Glomerular visceral epithelial cell (primary cell): ENCODE data around the gene ATR.
"Not testable (repeated sequence)": the region's sequence is repeated elsewhere in the genome, so short reads cannot be mapped to it uniquely, and the experiment has no call there.

ENCODE experiments used
- DNase-seq: peaks from one replicate; pipeline ENCODE4 v3.0.0-alpha.2; 2016; ENCODE audit errors: extremely low spot score

The ATR gene

DNA sequence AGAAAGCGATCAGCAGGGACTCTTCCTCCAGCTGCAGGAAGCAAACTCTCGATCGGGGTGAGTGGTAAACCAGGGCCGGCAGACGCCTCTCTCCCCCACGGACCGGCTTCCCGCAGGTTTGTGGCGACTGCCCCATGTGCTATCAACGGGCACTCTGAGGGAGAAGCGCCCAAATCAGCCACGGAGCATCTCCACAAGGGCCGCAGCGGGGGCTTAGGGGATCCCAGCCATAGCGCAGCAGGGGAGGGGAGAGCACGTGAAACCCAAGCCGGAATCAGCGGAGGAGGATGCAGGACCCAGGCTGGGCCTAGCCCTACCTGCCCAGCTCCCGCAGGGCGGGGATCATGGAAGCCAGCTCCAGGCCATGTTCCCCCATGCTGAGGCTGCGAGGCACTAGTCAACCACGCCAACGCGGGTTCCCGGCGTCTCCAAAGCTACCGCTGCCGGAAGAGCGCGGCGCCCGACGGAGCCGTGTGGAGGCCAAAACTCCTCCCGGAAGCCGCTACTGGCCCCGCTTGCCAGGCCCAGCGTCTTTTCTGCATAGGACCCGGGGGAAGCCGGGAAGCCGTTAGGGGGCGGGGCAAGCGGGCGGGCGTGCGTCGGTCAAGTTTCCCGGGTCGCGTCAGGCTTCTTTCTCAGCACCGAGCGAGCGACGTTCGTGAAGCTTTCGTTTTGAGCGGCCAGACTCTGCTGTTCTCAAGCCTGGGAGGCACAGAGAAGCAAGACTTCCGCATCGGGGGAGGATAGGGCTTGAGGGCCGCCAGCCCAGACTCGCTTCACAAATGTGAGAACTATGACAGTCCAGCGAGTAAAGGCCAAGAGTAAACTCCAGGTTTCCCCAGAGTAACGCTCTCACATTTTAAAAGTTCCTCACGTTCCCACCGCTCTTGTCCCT, at the start of gene ATR:
ATR (minus strand) TSS at position 405 of the 895 bp plus-strand sequence; CDS start at position 376, 29 bp downstream.
- DNase-seq: peak; percentile 97

DNA sequence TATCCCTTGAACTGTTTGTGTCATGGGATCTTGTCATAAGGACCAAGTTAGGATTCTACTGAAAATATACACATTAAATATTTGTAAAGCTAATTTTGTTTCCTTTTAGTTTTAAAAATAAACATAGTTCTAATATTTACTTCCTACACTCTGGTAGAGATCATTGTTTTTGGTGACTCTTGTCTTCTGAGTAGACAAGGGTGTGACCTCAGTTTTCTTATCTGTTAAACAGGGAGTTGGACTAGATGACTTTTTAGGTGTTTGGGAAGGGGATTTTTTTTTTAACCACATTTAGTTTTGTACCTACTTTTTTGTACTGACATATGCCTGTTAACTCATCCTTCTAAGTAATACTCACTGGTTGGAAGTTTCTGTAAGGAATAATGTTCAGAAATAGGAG, 48.4 kb upstream of the ATR start:
- no peak for DNase-seq

DNA sequence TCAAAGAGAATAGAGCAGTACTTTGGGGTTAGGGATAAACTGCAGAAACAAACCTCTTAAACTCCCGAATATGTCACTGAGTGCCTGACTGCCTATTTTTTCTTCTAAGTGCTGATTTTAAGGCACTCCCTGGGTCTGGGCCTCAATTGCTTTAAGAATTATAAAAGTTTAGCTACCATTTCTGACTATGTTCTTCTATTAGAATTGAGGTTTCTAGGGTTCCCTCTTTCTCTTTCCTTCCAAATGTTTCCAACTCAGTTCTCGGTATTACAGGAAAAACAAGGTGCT, 46.6 kb upstream of the ATR start:
- no peak for DNase-seq

DNA sequence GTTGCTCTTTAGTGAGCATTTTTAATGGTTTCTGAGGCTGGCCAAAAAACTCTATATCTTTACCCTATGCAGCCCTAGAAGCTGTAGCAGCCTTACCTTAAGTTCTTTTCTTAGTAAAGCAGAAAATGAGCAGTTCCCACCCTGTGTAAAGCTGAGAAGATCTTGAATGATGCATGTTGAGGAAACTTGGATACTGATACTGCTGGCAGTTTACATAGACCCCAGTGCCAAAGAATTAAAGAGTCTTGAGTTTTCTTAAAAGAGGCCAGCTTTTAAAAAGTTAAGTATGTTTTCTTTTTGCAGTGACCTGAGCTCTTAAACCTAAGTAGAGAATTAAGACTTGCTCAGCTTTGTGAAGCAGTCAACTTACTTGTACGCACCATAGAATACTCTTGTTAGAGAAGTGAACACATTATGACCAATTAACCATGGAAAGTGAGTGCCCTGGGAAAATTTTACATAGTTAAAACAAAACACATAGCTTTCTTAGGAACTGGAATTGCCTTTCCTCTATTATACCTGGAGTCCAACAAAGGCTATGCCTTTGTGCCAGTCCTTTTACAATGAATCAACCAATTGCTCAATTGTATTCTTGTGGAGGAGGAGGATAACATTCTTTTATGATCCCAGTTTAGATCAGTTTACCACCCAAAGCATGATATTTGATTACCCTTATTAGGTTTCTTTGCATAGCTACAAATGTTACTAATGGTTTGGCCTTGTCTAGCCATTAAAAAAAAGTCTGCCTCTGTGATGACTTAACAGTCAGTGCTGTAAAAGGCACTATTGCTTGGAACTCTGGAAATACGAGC, 46.0 kb upstream of the ATR start:
- no peak for DNase-seq

DNA sequence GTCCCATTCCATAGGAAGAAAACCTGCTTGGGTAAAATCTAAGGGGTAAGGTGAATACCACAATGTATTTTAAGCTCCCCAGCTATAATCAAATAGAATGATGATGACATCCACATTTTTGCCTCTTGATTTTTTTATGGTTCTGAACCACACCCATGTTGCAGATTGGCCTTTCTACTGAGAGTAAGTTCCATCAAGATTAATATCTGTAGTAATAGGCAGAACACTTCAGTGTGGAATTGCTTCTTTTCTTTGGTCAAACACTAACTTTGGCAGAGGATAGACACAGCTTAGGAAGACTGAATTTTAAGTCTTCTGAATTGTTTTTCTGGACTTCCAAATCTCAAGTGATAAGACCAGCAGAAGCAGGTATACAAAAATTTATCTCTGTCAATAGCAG, 44.7 kb upstream of the ATR start:
- DNase-seq: no peak

DNA sequence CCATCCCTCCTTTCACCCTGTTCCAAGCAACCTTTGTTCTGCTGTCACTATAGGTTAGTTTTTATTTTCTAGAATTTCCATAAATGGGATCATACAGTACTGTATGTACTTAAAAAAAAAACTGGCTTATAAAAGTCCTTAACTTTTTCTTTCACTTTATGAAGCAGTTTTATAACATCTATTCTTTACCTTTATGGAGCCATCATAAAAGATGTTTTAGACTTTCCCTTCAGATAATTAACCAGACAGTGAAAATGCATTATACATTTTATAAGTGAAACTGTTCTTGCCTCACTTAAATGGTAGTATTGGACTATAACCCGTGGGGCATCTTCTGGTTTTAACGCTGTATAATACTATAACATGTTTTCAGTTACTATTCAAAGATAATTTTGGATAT, 43.9 kb upstream of the ATR start:
- DNase-seq: no peak

DNA sequence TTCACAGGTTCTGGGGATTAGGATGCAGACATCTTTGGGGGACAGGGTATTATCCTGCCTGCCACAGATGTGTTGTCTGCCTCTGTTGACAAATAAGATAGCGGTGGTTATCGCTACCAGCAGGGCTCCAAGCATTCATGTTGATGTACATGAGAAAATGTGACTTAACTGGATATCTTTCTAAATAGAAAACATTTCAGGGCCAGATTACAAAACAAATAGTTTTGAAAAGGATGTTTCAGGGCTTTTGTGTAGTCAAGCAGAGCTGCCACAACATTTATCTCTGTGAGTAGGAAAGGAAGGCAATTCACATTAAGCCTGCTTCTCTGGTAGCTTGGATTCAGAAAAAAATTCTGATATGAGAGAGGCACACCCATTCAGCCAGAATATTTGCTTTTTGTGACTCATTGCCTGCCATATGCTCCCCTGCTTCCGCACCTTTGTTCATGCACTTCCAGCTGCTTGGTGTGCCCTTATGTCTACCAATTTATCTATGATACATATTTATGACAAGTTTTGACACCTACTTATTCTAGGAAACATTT, 40.5 kb upstream of the ATR start:
- DNase-seq: no peak

DNA sequence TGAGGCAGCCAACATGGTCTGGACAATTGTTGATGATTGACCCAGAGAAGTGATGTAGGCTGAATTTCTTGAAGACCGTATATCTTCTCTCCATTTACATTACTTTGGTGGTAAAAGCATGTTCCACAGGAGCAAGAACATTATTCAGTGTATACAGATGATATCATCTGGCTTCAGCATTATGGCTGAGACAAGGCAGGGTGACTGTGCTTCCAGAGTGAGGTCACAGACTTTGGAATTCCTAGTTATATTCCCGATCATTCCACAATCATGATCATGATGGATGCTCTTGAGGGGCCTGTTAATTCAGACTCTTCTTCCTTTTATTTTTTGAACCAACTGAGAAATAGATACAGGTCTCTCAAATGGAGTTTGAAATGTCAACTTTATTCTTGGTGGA, 36.6 kb upstream of the ATR start:
- no peak for DNase-seq

DNA sequence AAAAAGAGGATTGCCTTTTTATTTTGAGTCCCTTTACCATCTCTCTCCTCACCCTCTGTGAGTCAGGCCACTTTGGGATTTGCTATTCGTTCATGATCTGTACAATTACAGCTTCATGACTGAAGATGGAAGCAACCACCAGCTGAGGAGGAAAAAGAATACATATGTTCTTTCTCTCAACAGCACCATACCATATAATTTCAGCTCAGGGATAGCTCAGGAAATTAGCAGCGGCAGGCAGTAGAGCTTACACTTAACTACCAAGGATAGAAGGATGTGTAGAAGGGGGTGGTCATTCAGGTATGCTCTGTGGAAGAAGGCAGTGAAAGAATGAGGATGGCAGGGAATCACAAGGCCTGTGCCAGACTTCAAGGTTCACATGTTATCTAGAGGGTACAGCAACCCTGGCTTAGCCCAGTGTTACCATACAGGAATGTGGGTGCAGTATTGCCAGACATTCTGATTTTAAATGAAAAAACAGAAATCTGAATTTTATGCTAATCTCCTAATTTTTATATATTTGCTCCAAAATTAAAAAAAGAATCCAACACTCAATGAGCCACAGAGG, 35.6 kb upstream of the ATR start:
- no peak for DNase-seq

DNA sequence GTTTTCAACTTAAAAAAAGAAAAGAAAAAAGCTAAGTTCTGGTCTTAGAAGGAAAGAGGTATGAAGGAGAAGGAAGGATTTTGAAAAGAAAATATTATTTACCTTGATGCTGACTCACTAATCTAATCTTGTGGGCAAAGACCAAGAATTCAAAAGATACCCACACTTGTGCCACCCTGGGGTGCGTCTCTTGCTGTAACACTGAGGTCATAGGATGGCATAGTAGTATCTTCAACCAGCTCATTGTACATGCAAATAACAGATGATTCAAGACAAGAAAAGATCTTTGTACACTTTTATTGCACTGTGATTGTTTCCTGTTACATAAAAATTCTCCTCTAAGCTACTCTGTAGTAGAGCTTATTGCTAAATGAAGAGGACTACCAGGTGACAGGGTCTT, 35.0 kb upstream of the ATR start:
- DNase-seq: peak; percentile 51

DNA sequence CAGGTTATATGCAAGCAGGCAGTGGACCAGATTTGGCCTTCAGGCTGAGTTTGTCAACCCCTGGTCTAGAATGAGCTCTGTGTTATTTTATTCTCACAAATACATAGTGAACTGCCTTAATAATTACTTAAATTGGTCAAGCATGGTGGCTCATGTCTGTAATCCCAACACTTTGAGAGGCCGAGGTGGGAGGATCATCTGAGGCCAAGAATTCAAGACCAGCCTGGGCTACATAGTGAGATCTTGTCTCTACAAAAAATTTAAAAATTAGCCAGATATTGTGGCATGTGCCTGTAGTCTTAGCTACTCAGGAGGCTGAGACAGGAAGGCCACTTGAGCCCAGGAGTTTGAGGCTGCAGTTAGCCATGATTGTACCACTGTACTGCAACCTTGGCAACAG, 32.7 kb upstream of the ATR start:
- DNase-seq: no peak

DNA sequence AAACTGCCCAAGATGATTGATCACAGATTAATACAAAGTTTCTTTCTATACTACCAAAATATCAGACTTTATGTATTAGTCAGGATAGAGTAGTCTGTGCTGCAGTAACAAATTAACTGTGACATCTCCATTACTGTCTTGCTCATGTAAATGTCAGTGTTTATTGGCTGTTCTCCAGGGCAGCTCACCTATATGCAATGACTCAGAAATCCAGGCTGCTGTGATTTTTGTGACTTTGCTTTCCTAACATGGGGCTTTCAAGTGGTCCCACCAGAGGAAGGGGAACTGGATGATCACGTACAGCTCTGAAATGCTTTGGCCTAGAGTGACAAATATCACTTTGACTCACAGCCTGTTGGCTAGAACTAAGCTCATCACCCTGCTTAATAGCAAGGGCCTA, 30.6 kb upstream of the ATR start:
- no peak for DNase-seq

DNA sequence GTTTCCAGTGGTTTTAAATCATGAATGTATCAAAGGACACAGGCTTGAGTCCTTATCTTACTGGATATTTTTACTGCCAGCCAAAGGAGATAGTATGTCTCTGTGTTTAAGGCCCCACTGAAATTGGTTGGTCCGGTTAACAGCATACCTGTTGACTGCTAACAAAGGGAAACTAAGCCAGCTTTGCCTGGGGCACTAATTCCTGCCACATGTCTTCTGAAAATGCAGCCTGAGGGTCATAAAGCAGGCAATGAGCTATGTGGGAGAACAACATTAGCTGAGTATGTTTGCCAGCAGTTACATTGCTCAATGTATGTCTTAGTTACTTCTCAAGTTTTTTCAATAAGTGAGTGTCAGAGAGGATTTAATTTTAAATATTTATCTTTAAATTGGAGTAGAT, 30.1 kb upstream of the ATR start:
- no peak for DNase-seq

DNA sequence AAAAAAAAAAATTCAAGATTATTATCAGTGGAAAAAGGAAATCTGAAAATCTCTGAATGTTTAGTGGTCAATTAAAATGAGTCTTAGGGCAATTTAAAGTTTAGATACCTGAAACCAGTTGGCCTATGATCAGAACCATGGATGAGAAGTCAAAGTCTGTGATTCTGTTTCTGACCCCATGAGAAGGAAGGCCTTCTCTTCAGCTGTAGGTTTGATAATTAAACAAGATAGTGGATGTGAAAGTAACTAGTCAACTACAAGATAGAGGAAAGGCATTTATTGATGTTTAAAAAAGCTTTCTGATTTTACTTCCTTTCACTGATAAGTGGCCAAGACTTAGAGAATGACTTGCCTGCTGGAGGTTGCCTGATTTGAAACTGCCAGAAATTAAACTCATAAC, 26.4 kb upstream of the ATR start:
- DNase-seq: no peak

DNA sequence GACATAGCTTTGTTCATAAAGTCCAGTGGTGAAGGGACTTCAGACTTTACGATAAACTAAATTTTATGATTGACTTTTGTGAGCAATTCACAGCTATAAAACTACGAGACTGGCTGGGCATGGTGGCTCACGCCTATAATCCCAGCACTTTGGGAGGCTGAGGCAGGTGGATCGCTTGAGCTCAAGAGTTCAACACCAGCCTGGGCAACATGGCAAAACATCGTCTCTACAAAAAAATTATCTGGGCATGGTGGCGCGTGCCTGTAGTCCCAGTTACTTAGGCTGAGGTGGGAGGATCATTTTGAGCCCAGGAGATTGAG, 24.8 kb upstream of the ATR start:
- not testable (repeated sequence) for DNase-seq

DNA sequence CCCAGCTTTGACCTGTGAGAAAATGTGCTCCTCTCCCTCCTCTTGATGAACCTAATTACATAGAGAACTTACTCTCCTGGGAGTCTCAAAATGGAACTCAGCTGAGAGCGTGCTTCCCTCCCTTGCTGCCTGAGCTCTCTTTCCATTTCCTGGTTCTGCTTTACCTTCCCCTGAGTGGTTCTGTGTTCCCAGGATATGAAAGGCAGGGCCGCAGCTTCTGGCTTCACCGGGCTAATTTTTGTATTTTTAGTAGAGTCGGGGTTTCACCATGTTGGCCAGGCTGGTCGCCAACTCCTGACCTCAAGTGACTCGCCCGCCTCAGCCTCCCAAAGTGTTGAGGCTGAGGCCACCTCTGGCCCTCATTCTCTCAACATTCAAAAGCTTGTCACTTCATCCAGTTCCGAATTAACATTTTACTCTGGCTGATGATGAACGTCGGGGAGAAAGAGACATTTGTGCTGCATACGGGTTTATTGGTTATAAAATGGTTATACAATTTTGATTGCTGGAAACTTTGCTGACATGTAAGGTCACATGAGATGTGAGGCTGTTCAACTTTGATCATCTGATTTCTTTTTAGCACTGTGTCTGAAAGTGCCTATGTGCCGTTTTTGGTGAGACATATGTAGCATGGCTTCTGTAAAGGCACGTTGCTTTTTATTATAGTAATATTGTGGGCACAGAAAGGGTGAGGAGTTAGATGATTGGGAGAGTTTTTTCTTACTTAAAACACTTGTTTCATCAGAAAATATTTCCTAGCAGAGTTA, 24.3 kb upstream of the ATR start:
- DNase-seq: peak; percentile 33

DNA sequence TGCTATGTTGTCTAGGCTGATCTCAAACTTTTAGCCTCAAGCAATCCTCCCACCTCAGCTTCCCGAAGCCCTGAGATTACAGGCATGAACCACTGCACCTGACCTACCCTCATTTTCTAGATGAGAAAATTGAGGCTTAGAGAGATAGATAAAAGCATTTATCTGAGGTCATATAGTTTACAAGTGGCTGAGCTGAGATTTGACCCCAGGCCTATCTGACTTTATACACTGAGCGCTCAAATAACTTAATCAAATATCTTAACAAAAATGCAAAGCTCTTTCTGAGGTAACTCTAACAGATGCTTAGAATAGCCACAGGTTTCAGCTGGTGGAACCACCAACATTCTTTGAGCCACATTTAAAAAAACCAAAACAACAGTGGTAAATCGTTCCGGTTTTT, 23.2 kb upstream of the ATR start:
- no peak for DNase-seq

DNA sequence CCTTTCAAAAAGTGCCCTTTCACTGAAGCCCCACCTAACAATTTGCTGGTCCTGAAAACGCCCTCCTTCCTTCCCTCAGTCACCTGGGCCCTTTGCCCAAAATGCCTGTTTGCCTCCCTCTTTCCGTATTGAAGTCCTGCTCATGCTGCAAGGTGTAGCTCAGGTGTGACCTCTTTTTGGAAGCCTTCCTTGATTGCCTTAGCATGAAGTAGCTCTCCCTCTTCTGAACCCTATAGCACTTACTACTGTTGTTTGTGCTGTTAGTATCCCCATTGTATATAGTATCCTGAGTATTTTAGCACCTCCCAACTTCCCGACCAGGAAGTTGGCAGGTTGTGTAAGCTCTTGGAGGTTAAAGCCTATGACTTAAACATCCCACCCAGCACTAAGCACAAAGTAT, 19.4 kb upstream of the ATR start:
- no peak for DNase-seq

DNA sequence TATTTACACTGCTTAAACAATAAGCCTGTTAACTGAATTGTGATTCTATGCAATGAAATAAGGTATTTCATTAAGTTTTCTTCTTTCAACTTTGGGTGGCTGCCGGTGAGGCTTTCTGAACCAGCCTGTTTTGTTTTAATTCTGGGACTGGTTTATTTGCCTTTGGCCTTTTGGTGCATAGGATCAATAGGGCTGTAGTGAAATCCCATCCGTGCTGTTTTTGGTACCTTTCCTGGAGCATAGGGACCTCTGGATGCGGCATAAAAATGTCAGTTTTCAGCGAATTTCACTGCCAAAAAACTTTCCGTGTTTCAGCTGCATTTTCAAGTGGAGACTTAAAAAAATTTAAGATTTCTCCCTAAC, 18.2 kb upstream of the ATR start:
- DNase-seq: no peak

DNA sequence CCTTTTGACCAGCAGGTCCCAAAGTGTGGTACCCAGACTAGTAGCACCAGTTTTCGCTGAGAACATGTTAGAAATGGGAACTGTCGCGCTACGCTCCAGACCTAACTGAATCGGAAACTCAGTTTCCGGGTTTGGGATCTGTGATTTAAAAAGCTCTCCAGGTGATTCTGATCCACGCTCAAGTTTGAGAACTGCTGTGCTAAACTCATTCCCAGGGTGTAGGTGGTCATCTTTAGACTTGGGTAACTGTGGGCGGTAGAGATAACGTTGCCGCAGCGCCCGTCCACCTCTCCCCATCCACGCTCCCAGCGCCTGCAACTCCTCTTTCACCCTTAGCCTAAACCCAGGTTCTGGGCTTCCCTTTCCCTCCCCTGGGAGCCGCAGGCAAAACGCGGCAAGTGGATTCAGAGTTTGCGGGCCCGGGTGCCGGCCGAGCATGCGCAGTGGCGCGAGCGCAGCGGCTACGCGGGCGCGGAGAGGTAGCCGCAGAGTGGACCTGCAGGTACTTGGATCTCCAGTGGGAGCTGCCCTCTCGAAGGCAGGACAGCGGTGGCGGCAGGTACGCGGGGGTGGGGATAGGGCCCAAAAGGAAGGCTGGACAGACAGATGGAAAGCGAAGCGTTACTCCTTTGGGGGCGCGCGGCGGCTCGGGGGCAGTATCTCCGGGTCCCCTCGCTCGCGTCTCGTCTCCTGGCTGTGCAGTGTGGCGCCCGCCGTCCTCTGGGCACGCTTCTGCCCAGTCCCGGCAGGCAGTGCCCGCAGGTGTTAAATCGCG, 17.6 kb upstream of the ATR start, which contains the start of gene PLS1:
PLS1 (plus strand) TSS at position 443 of the 775 bp plus-strand sequence. CDS start 67,845 bp downstream, outside the sequence.
- peak; percentile 93 for DNase-seq

DNA sequence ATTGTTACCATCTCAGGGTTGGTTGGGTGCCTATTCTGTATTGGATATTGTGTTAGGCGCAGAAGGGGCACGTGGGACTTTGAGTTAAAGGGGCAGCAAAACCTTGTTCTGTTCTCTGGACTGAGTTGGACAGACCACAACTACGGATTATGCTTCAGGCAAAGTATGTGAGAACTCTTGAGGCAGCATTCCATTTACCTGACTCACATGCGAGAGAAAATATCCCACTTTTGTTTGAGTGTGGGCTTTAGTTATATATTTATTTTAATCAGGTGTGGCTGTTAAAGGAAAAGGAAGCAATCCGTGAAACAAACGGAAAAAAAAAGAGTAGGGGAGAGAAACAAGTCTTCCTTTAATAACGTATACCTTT, 17.0 kb upstream of the ATR start:
- DNase-seq: peak; percentile 89
